Measurements from ENCODE around the gene TBK1.

- TF ChIP-seq, protein P1, sequence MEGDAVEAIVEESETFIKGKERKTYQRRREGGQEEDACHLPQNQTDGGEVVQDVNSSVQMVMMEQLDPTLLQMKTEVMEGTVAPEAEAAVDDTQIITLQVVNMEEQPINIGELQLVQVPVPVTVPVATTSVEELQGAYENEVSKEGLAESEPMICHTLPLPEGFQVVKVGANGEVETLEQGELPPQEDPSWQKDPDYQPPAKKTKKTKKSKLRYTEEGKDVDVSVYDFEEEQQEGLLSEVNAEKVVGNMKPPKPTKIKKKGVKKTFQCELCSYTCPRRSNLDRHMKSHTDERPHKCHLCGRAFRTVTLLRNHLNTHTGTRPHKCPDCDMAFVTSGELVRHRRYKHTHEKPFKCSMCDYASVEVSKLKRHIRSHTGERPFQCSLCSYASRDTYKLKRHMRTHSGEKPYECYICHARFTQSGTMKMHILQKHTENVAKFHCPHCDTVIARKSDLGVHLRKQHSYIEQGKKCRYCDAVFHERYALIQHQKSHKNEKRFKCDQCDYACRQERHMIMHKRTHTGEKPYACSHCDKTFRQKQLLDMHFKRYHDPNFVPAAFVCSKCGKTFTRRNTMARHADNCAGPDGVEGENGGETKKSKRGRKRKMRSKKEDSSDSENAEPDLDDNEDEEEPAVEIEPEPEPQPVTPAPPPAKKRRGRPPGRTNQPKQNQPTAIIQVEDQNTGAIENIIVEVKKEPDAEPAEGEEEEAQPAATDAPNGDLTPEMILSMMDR (IDR thresholded peaks at IDR 0.05; ENCODE audit: low read length), result no peak
- TF ChIP-seq EZH2 (IDR thresholded peaks at IDR 0.05; ENCODE audit: borderline replicate concordance, low read length), result no peak
Measured at GRCh38 chr12:64451687-64452558, at the start of gene TBK1.
